HL-60 (cell line): Measurements from ENCODE around the gene TSHZ2.

ENCODE experiments used
- CTCF ChIP-seq: IDR thresholded peaks from one replicate; pipeline ENCODE4 v1.5.1; 2011; ENCODE audit warnings: low read length, control low read depth, inconsistent platforms; ENCODE audit not compliant: insufficient read depth
- GABPA ChIP-seq: IDR thresholded peaks from 2 replicates; pipeline ENCODE4 v1.6.1; 2012; ENCODE audit warnings: low read depth
- POLR2AphosphoS5 ChIP-seq: IDR thresholded peaks from 2 replicates; pipeline ENCODE4 v1.6.1; 2012; ENCODE audit warnings: low read depth

DNA sequence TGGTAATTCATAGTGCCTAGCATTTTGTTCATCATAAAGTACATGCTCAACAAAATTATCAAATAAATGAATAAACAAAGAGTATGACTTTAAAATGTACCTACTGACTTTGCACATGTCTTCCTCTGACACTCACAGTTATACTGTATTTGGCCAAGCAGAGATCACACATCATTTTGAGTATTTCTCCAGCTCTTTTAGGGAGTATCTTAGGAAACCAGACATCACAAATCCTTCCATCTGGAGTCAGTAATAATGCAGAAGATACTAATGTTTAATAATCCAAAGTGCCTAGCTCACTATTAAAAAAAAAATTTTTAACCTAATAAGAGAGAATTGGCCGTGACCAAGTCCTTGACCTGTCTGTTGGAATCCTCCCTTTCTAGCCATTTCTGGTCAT, 466.9 kb downstream of the TSHZ2 start:
- TF ChIP-seq CTCF (no peak), POLR2AphosphoS5 (no peak), GABPA (no peak)
